Measurements from ENCODE around the gene C10orf67.

DNA sequence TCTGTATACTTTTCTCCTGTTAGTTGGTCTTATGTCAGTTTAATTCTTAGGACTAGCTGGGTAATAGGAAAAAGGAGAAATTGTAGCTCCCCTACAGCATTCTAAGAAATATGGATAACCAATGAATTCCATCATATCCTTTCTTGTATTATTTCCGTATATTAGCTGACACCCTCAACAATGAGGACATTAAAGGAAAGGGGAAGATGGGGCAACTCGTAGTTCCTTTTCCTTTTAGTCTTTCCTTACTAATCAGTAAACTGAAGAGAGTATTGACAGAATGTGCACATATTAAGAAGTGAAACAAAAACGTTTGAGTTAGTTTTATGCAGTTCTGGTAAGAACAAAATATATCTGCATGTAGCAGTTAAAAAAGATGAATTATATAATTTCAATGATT, 35.1 kb upstream of the C10orf67 start:
- TF ChIP-seq, protein P1, sequence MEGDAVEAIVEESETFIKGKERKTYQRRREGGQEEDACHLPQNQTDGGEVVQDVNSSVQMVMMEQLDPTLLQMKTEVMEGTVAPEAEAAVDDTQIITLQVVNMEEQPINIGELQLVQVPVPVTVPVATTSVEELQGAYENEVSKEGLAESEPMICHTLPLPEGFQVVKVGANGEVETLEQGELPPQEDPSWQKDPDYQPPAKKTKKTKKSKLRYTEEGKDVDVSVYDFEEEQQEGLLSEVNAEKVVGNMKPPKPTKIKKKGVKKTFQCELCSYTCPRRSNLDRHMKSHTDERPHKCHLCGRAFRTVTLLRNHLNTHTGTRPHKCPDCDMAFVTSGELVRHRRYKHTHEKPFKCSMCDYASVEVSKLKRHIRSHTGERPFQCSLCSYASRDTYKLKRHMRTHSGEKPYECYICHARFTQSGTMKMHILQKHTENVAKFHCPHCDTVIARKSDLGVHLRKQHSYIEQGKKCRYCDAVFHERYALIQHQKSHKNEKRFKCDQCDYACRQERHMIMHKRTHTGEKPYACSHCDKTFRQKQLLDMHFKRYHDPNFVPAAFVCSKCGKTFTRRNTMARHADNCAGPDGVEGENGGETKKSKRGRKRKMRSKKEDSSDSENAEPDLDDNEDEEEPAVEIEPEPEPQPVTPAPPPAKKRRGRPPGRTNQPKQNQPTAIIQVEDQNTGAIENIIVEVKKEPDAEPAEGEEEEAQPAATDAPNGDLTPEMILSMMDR (IDR thresholded peaks at IDR 0.05; ENCODE audit: poor library complexity, severe bottlenecking): no peak
- no peak for TF ChIP-seq EZH2 (IDR thresholded peaks at IDR 0.05; ENCODE audit: borderline replicate concordance, insufficient read depth, low read length, poor library complexity, severe bottlenecking)
